ACC112 (cell line): ENCODE data around the gene BCAS3.
"Not testable (repeated sequence)": the region's sequence is repeated elsewhere in the genome, so short reads cannot be mapped to it uniquely, and the experiment has no call there.

Experiments used
- H2AFZ ChIP-seq: fragments of 200-600 bp; sonication (generic); one replicate; pipeline ENCODE4 v1.6.0; 2017; ENCODE audit warnings: antibody characterized with exemption, low read length; ENCODE audit not compliant: unreplicated experiment
- H3K27ac ChIP-seq: fragments of 200-600 bp; sonication (generic); 2 replicates; pipeline ENCODE4 v1.5.1; 2014; ENCODE audit warnings: low read depth, mild to moderate bottlenecking, antibody characterized with exemption, low read length, moderate library complexity
- H3K27me3 ChIP-seq: fragments of 200-600 bp; sonication (generic); 2 replicates; pipeline ENCODE4 v1.6.1; 2014; ENCODE audit warnings: mild to moderate bottlenecking, antibody characterized with exemption, low read length, moderate library complexity, mixed read lengths; ENCODE audit not compliant: insufficient read depth
- H3K36me3 ChIP-seq: fragments of 200-600 bp; sonication (generic); 2 replicates; pipeline ENCODE4 v1.6.1; 2016; ENCODE audit warnings: mild to moderate bottlenecking, antibody characterized with exemption, low read length, moderate library complexity, mixed read lengths; ENCODE audit not compliant: insufficient read depth
- H3K4me1 ChIP-seq: fragments of 200-600 bp; sonication (generic); one replicate; pipeline ENCODE4 v1.6.1; 2016; ENCODE audit warnings: low read length, mixed read lengths; ENCODE audit not compliant: insufficient read depth, unreplicated experiment, control insufficient read depth
- H3K4me3 ChIP-seq: fragments of 200-600 bp; sonication (generic); 2 replicates; pipeline ENCODE4 v1.5.1; 2014; ENCODE audit warnings: mild to moderate bottlenecking, low read depth, low read length
- H3K79me2 ChIP-seq: fragments of 200-600 bp; sonication (generic); one replicate; pipeline ENCODE4 v1.6.0; 2016; ENCODE audit warnings: low read length; ENCODE audit not compliant: control insufficient read depth, unreplicated experiment, insufficient read depth

BCAS3 gene

GRCh38 chr17:61421460-61421859 is 743.8 kb downstream of the BCAS3 start:
- no peak overlapping the region for H3K4me3 ChIP-seq
- no peaks in the 10 kb centered on the region for H3K79me2 ChIP-seq
- H3K27ac ChIP-seq = no peak overlapping the region
- peaks cover 22% of the 10 kb centered on the region for H3K27me3 ChIP-seq
- H3K4me1 ChIP-seq = peaks cover 3% of the 10 kb centered on the region
- H3K36me3 ChIP-seq = no peaks in the 10 kb centered on the region
- H2AFZ ChIP-seq = no peak overlapping the region

GRCh38 chr17:61422116-61422799 is 744.6 kb downstream of the BCAS3 start:
- H3K79me2 ChIP-seq = no peaks in the 10 kb centered on the region
- no peak overlapping the region for H3K27ac ChIP-seq
- peaks cover 22% of the 10 kb centered on the region for H3K27me3 ChIP-seq
- no peak overlapping the region for H2AFZ ChIP-seq
- no peaks in the 10 kb centered on the region for H3K36me3 ChIP-seq
- H3K4me1 ChIP-seq = peaks cover 9% of the 10 kb centered on the region
- no peak overlapping the region for H3K4me3 ChIP-seq

- H3K4me1 ChIP-seq = peaks cover 12% of the 10 kb centered on the region
- H3K79me2 ChIP-seq = no peaks in the 10 kb centered on the region
- peaks cover 22% of the 10 kb centered on the region for H3K27me3 ChIP-seq
- H3K4me3 ChIP-seq = no peak overlapping the region
- H3K27ac ChIP-seq = no peak overlapping the region
- H2AFZ ChIP-seq = no peak overlapping the region
- no peaks in the 10 kb centered on the region; the same call in 1 of the 2 replicates for H3K36me3 ChIP-seq
Measured at GRCh38 chr17:61422869-61423268, 745.2 kb downstream of the BCAS3 start.

GRCh38 chr17:61423967-61424649 is 746.5 kb downstream of the BCAS3 start:
- Histone ChIP-seq H3K36me3 (no peaks in the 10 kb centered on the region; the same call in 1 of the 2 replicates), H3K4me1 (peaks cover 12% of the 10 kb centered on the region), H2AFZ (no peak overlapping the region), H3K27me3 (peaks cover 22% of the 10 kb centered on the region), H3K4me3 (no peak overlapping the region), H3K79me2 (no peaks in the 10 kb centered on the region), H3K27ac (no peak overlapping the region)

GRCh38 chr17:61425682-61426481 is 748.2 kb downstream of the BCAS3 start:
- no peak overlapping the region for H2AFZ ChIP-seq
- peaks cover 18% of the 10 kb centered on the region for H3K27me3 ChIP-seq
- no peaks in the 10 kb centered on the region; the same call in 1 of the 2 replicates for H3K36me3 ChIP-seq
- no peak overlapping the region for H3K27ac ChIP-seq
- H3K4me1 ChIP-seq = peaks cover 12% of the 10 kb centered on the region
- H3K4me3 ChIP-seq = no peak overlapping the region
- no peaks in the 10 kb centered on the region for H3K79me2 ChIP-seq

- Histone ChIP-seq H3K36me3 (no peaks in the 10 kb centered on the region; the same call in 1 of the 2 replicates), H2AFZ (no peak overlapping the region), H3K79me2 (no peaks in the 10 kb centered on the region), H3K4me1 (peaks cover 18% of the 10 kb centered on the region), H3K27me3 (peaks cover 10% of the 10 kb centered on the region), H3K27ac (no peak overlapping the region), H3K4me3 (no peak overlapping the region)
Measured at GRCh38 chr17:61426482-61427304, 749.0 kb downstream of the BCAS3 start.

- Histone ChIP-seq H3K4me3 (no peak overlapping the region; the same call in 1 of the 2 replicates), H3K4me1 (peaks cover 21% of the 10 kb centered on the region), H3K36me3 (no peaks in the 10 kb centered on the region; the same call in 1 of the 2 replicates), H3K79me2 (no peaks in the 10 kb centered on the region), H3K27ac (no peak overlapping the region), H3K27me3 (peaks cover 4% of the 10 kb centered on the region; the same call in 1 of the 2 replicates), H2AFZ (no peak overlapping the region)
Measured at GRCh38 chr17:61427567-61427966, 749.9 kb downstream of the BCAS3 start.

- H2AFZ ChIP-seq = no peak overlapping the region
- H3K79me2 ChIP-seq = no peaks in the 10 kb centered on the region
- H3K36me3 ChIP-seq = no peaks in the 10 kb centered on the region; the same call in 1 of the 2 replicates
- no peaks in the 10 kb centered on the region for H3K27me3 ChIP-seq
- no peak overlapping the region for H3K4me3 ChIP-seq
- no peak overlapping the region for H3K27ac ChIP-seq
- H3K4me1 ChIP-seq = peaks cover 21% of the 10 kb centered on the region
Measured at GRCh38 chr17:61429274-61429673, 751.6 kb downstream of the BCAS3 start.

- peaks cover 21% of the 10 kb centered on the region for H3K4me1 ChIP-seq
- not testable (repeated sequence) for H2AFZ ChIP-seq
Measured at GRCh38 chr17:61429831-61430230, 752.2 kb downstream of the BCAS3 start.

More at GRCh38 chr17:61429831-61430230, 752.2 kb downstream of the BCAS3 start:
- H3K36me3 ChIP-seq, H3K79me2 ChIP-seq, H3K27ac ChIP-seq, H3K4me3 ChIP-seq, H3K27me3 ChIP-seq: not testable (repeated sequence)
